HG03342 (cell line): ENCODE data around the gene CD6.

ENCODE experiments used
- ATAC-seq: cut with Tn5 transposase; IDR thresholded peaks from one replicate; pipeline ENCODE4 v1.9.1; 2021; ENCODE audit warnings: mild to moderate bottlenecking, moderate library complexity; ENCODE audit not compliant: unreplicated experiment

CD6 gene

DNA sequence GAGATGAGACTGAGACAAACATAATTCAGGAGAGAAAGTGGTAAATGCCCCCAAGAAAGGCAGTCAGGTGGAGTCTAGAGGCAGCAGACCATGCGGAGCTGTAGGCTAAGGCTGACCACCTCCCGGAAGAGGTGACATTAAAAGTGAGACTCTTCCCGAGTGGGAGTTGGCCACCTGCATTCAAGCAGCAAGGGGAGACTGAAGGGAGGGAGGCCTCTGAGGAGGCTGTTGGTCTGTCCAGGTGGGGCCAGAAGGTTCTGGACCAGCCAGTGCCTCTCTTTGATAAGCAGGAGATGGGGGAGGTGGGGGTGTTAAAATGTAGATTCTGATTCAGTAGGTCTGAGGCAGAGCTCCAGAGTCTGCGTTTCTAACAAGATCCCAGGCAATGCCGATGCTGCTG lies 37.5 kb downstream of the CD6 start:
- no peak for ATAC-seq

DNA sequence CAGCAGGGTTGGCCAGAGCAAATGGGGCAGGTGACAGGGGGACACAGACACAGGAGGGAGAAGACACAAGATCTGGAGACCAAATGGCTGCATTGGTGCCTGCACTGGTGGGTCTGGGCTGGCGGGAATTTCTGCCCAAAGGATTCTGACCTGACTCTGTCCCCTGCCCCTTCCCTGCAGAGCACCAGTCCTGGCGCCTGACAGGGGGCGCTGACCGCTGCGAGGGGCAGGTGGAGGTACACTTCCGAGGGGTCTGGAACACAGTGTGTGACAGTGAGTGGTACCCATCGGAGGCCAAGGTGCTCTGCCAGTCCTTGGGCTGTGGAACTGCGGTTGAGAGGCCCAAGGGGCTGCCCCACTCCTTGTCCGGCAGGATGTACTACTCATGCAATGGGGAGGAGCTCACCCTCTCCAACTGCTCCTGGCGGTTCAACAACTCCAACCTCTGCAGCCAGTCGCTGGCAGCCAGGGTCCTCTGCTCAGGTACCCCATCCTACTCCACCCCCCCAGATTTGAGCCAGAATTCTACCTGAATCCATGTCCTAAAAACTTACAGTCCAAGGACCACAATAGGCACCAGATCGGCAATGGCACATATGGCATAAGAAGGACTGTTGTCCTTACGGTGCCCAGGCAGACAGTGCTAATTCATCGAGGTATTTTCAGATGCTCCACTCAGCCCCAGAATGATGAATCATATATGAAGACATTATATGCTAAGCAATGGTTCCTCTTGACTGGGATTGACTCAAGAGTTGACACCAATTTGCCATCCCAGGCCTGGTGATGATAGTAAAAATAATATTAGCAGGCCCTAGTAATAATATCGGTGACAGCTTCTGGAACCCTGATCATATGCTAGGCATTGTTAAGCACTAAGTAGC lies 38.2 kb downstream of the CD6 start:
- ATAC-seq, result no peak

DNA sequence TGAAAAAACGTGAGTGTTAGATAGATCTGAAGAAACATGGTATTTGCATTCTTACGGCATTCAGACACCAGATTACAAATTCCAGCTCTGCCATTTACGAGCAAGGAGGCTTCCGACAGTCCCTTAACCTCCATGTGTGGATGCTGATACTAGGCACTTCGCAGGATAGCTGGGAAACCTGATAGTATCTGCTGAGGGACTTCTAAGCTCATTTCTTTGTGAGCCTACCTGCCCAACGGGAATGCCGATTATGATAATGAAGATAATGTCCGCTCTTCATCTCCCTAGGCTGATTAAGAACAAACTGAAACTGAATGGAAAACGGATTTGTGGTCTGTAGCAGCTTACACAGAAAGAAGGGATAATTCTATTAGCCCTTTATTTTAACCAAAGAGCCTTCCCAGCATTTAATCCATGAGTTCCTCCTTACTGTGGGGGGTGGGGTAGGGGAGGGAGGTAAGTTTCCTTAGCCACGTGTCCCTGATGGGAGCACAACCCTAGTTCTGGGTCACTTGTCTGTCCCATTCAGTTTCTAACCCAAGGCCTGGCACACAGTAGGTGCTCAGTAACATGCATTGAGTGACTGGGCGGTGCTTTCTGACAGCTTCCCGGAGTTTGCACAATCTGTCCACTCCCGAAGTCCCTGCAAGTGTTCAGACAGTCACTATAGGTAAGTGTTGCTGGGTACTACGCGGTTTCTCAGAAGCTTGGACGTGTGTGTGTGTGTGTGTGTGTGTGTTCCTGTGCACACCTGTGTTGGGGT lies 39.2 kb downstream of the CD6 start:
- ATAC-seq, result no peak

DNA sequence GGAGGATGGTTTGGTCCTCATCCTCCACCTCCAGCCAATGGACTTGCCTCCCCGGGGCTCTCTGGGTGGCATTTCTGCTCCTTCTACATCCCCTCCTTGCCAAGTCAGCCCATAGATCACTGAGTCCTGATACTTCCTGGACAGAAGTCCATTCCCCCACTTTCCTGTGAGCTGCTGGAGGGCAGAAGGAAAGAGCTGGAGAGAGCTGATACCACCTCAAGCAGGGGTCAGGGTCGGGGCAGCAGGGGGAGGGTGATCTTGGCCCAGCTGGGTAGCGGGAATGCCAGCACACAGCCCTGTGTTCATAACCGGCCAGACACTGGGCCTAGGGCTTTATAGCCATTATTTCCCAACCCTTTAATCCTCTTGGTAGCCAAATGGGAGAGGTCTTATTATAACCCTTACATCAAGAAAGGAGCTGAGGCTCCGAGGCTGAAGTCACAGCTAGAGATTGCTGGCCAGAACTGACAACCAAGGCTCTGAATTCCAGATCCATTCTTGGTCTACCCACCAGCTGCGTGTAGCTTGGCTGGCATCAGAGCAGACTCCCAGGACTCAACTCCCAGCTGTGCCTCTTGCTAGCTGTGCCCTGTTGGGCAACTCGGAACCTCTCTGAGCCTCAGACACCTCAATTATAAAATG lies 39.9 kb downstream of the CD6 start:
- no peak for ATAC-seq

DNA sequence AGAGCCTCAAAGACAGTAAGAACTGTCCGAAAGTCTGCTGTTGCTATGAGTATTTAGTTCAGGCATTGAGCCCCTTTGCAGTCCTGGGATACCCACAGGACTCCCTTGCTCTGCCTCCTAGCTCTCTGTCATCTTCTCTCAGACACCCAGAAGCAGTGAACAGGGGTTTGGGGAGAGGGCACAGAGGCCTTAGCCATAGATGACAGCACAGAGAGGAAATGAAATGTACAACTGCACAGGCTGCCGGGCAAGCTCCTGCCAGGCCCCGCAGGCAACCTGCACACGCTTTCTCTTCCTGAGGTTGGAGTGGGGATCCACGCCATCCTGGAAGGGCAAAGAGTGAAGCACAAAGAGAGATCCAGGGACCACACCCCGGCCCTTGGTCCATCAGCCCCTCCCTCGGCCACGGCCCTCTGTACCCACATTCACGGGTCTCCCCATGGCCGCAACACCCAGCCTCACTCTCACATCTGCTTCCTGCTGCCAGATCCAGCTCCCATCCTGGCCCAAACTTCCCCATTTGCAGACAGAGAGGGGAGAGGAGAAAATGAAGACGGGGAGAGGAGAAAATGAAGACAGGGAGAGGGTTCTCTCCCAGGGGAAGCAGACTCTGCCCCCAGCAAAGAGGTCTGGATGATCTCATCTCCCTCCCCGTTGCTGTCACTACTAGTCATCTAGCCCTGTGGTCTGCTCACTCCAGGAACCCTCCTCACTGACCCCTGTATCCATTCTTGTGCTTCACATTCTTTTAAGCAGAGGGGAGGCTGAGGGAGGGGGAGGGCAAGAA lies 40.7 kb downstream of the CD6 start:
- no peak for ATAC-seq

DNA sequence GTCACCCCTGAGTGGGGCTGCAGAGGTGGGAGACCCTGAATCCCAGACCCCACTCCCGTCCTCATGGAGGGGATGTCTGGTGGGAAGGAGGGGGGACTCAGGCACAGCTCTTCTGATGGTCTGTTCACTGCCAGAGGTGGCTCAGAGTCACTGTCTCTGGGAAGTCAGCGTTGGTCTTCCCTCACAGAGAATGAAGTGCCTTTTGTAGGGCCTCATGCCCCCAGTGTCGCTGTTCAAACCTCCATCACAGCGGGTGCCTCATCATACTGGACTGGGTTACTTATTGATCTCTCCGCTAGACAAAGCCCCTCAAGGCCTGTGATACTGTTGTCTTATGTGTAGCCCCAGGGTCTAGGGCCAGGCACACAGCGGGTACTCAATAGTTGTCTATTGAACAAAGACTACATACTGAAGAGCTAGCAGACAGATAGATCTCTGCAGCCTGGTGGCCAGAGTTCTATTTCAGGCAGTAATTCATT lies 41.3 kb downstream of the CD6 start:
- no peak for ATAC-seq

DNA sequence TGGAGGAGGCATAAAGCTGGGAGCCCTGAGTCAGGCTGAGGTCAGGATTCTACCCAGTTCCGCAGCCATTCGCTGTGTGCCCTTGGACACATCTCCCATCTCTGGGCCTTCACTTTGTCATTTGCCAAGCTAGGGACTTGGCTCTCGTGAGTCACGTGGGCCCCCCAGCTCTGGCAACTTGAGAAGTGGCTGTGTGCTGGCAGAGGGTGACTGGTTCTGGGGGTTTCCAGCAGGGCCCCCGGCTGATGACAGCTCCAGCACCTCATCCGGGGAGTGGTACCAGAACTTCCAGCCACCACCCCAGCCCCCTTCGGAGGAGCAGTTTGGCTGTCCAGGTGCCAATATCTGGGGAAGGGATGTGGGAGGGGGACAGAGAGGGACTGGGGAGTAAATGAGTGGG lies 46.6 kb downstream of the CD6 start:
- ATAC-seq, result no peak

DNA sequence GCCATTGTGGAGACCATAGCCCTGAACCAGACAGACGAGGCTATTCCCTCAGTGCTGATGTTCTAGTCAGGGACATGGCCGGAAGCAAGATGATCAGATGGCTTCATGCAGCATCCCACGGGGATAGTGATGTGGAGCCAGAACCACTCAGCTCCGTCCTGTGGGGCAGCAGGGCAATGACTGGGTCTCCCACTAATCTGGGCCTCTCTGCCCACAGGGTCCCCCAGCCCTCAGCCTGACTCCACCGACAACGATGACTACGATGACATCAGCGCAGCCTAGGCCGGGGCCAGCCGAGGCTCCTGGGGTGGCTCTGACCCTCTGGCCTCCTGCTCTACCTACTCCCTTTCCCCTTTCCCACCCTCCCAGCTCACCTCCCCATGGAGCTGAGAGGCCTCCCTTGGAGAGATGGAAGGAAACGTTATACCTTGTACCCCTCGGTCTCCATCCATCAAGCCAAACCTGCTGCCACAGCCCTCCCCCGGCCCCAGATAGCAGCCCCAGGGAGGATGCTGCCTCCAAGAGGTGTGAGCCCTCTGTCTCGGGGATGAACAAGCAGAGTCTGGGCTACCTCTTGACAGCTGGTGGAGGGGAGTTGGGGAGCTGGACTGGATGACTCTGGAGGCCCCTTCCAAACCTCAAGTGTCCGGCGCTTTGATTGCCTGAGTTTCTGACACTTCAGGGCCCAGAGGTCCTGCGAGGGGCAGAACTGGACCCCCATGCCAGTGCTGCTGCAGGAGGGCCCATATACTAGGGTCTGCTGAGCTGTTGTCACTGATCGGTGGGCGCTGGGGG lies 47.8 kb downstream of the CD6 start:
- no peak for ATAC-seq

DNA sequence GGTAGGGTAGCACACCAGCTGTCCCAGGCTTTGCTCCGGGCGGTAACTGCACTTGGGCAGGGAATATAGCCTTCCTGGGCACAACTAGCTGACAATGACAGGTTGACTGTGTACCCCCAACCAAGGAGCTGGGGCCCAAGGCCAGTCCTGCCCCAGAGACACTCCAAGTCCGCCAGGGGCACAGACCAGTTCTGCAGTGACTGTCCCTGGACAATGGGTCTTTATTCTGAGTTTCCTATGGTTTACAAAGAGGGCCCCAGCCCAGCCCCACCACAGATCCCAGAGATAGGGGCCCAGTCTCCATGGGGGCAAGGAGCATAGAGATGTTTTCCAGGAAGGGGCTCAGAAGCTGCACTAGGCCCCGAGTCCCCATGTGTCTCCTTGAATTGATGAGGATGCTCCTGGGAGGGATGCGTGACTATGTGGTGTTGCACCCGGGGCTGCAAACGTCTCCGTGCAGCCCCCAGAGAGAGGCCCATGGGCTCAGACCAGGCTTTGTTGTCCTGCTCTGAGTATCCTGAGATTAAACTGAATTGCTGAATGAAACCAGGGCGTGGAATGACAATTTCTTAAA lies 48.4 kb downstream of the CD6 start:
- ATAC-seq, result no peak

DNA sequence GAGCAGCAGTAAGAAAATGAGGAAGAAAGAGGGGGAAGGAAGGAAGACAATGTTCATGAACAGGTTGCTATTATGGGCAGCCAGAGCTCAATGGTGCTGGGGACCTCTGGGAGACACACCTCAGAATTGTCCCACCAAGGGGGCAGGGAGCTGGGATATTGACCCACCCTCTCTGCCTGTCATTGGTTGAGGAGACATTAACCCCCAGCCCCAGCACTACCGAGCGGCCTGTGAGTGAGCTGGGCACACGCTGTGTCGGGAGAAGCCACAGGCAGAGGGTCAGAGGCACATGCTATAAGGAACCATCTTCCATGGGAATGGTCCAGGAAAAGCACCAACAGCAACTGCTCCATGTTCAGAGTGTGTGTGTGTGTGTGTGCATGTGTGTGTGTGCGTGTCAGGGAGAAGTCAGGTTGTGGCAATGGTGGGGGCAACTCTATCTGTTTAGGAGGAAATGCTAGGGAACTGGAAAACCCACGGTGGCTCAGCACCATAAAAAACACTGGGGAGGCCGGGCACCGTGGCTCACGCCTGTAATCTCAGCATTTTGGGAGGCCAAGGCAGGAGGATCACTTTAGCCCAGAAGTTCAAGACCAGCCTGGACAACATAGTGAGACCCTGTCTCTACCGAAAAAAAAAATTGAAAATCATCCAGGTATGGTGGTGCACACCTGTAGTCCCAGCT lies 49.2 kb downstream of the CD6 start:
- ATAC-seq, result no peak

DNA sequence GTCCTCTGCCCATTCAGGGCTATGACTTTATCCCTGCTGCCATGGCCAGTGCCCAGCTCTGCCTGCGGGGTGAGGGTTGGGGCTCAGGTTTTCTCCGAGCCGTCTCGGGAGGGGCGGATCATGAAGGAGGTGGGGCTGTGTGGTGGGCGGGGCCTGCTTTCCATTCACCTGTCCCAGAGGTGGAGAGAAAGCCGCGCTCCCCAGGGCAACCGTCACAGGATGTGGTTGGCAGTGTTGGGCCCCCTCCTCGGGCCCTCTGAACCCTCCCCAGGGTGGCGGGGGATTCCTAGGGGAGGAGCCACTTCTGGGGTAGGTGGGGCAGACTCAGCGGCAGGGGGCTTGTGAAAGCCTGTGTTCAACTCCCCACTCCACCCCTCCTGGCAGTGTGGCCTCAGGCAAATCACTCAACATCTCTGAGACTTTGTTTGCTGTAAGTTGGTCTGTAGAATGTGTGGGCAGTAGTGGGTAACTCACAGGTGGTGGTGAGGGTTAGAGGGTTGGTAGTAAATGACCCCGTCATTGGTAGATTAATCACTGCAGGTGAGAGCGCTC lies 50.3 kb downstream of the CD6 start:
- ATAC-seq, result no peak

DNA sequence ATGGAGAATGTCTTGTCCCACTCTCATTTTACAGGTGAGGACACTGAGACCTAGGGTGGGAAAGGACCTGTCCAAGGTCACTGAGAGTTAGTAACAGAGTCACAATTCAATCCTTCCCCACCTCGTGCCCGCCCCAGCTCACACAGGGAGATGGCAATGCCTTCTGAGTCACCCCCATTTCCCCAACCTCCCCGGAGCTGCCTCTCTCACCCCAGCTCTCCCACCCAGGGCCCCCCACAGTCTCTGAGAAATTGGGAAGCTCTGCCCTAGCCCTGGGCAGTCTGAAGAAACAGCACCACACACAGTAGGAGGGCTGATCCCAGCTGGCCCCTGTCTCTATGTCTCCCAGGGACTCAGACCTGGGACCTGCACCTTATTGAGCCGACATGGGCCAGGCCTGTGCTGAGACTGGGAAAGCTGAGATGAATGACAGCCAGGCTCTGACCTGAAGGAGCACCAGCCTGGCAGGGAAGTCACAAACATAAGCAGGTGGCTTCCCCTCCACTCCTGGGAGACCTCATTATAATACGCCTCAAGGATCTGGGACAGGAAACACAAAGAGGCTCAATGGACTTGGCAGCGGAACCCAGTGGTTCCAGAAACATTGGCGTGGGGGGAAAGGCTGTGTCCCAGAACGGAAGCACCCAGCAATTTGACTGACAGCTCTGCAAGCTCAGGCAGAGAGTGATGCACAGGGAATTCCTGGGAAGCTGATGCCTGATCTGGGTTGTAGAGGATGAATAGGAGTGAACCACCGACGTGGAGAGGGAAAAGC lies 51.0 kb downstream of the CD6 start:
- no peak for ATAC-seq

DNA sequence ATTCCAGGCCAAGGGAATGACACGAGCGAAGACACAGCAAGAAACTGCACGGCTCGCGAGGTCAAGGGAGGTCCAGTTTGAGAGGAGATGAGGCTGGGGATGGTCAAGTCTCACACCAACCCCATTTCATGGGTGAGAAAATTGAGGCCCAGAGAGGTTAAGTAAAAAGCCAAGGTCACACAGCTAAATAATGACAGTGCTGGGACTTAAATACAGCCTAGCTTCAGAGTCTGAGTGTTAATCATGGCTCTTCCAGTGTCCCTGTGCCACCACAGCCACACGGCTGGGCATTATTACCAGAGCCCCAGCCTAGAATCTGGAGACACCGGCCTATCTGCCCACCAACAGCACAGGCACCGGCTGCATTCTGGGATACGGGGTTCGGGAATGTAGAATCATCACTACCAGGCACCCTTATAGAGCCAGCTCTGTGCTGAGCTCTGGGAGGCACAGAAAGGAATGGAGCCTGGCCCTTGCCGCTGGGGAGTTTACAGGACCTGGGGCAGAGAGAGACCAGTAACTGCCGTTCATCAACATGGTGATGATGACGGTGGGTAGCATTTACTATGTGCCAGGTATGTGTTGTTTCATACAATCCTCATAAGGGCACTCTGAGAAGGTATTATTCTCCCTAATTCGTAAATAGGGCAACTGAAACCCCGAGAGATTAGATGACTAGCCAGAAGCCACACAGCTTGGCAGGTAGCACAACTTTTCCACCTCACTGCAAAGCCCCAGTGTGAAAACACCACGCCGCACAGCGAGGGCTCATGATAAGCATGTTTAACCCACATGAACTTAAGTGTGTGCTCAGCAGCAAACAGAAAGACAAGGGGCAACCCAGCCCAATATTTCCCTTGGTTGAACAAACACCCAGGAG lies 51.8 kb downstream of the CD6 start:
- ATAC-seq, result no peak

DNA sequence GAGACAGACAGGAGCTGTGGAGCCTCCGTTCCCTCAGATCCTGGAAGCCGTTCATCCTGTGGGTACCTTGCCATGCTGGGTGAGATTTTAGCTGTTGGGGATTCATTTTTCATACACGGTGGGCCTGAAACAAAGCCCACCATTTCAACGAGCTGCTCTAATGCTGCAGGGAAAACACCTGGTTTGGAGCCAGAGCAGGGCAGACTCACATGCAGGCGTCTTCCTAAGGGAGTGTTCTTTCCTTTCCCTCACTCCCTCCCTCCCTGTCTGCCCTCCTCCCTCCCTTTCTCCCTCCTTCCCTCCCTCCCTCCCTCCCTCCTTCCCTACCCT lies 52.5 kb downstream of the CD6 start:
- ATAC-seq, result no peak

DNA sequence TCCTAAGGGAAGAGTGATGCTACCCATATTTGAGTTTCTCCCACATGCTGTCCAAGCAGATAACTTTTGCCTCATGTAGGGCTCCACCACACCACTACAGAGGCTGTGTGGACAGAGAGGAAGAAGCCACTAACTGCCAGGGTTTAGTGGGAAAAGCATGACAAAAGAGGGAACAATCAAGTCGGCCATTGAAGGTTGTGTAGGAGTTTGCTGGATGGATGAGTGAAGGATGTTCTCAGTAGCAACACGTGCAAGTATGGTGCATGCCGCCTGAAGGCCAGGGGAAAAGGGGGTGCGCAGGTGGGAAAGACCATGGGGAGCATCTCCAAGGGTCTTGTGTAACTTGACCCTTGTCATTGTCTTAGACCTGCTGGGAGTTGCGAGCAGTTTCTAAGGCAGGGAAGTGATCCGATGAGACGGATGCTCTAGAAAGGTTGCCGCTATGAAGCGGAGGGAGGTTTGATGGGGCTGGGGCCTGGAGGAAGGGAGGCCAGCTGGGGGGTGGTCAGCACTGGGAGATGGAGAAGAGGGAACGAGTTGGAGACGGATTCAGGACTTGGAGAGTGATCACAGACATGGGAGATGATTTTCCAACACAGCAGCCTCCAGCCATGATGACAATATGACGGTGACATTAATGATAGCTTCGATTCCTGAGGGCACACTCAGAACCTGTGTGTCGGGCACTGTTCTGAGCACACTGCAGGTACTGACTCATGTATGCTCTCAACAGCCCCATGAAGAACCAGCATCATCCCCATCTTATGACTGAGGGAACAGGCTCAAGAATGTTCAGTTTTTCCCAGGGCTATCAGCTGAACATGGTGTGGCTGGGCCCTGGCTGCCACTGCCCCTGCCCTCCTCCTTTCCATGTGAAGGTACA lies 53.7 kb downstream of the CD6 start:
- no peak for ATAC-seq

DNA sequence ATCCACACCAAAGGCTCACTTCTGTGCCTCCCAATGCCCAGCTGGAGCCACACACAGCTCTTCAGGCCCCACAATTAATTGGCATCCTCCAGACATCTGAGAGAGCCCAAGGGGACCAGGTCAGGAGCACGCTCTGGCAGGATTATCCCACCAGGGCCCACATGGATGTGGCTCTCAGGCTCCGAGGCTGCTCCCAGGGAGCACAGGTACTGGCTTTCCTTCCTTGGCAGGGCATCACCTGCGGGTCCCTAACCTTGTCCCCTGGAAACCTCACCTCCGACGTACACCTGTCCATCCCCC lies 54.3 kb downstream of the CD6 start:
- ATAC-seq, result no peak
